GM13977 (cell line): ENCODE data around the gene PCBP3.

Source experiments
- DNase-seq: peaks from one replicate; pipeline ENCODE4 v3.0.0; 2012; ENCODE audit warnings: low spot score
- CTCF ChIP-seq: IDR thresholded peaks from 2 replicates; pipeline ENCODE4 v1.5.1; 2012; ENCODE audit warnings: mild to moderate bottlenecking, control low read depth; ENCODE audit not compliant: insufficient read depth; ENCODE audit errors: extremely low read depth, missing control alignments
- in situ Hi-C: fragments of 300-500 bp; cut with MboI; formaldehyde crosslinking; loops from one replicate; pipeline ENCODE4 v1.12.0; 2022; ENCODE audit warnings: low sequenced_read_pairs, low pct_unique_long_range_greater_than_20kb, mixed read lengths, inconsistent platforms; ENCODE audit not compliant: unreplicated experiment

The PCBP3 gene

DNA sequence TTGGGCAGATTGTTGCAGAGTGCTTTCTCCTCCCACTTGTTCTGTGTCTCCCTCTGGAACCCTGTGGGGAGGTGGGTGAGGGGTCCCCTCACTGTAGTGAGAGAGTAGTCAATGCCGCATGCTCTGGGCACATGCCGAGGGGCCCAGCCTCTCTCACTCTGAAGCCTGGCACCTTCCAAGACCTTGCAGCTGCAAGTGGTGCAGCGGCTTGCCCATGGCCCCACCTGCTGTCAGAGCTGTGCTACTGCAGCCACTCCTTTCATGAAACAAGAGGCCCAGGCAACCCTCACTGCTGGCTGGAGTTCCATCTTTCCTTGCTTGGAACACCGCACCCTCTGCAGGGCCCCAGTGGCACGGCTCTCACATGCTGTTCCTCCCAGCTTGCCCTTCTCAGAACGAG, 279.6 kb downstream of the PCBP3 start:
- no peak for DNase-seq
- in situ Hi-C loops: no loop called here
- no peak for TF ChIP-seq CTCF

DNA sequence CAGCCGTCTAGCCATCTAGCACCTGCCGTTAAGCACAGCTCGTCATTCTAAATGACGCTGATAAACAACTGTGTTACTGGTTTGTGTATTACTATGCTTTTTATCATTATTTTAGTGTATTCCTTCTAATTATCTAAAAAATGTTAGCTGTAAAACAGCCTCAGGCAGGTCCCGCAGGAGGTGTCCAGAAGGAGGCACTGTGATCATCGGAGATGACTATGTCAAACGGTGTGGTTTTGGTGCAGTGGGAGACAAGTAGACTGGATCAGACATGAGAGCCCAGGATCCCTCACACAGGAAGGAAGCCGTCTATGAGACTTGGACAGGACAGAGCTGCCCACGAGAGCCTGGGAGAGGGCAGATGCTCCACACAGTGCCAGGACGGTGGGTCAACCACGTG, 282.8 kb downstream of the PCBP3 start:
- no peak for DNase-seq
- no peak for TF ChIP-seq CTCF
- in situ Hi-C loops: no loop called here

GRCh38 chr21:45927032-45927431, 283.5 kb downstream of the PCBP3 start:
- no peak for DNase-seq
- no peak for TF ChIP-seq CTCF
- in situ Hi-C loops: no loop called here

- in situ Hi-C loops: no loop called here
- no peak for TF ChIP-seq CTCF
- no peak for DNase-seq
Measured at GRCh38 chr21:45927851-45928850, 284.6 kb downstream of the PCBP3 start.

GRCh38 chr21:45929449-45929848, 285.9 kb downstream of the PCBP3 start:
- no peak for DNase-seq
- no peak for TF ChIP-seq CTCF
- in situ Hi-C loops: no loop called here

DNA sequence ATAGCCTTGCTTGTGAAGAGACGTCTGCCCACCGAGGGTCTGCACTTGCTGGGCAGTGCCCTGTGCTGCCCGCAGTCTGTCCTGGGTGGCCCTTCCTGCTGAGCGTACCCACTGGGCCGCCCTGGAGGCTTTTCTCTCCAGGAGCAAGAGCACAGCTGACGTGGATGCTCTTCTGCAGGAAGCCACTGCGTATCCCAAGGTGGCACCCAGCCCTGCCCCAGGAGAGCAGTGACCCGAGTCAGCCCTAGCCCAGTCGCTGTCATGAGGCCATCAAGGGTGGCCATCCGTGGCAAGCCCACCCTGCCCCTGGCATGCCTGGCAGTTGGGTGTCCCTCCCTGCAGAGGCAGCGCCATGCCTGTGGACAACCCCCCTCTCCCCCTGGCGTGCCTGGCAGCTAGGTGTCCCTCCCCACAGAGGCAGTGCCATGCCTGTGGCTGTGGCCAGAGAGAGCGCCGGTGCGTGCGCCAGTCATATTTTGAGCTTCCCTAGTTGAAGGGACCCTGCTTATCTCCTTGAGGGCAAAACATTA, 286.8 kb downstream of the PCBP3 start:
- no peak for TF ChIP-seq CTCF
- DNase-seq: no peak
- in situ Hi-C loops: no loop called here
